C4-2B (cell line): ENCODE data around the gene TNIP2.
"Not testable (repeated sequence)": the region's sequence is repeated elsewhere in the genome, so short reads cannot be mapped to it uniquely, and the experiment has no call there.

Source experiments
- CTCF ChIP-seq: fragments of 450-650 bp; conservative IDR thresholded peaks from 2 replicates; pipeline ENCODE4 v1.5.1; 2017; ENCODE audit warnings: mild to moderate bottlenecking
- ZFX ChIP-seq: fragments of 450-650 bp; IDR thresholded peaks from 2 replicates; pipeline ENCODE4 v1.6.1; 2017

GRCh38 chr4:2780643-2781042 lies 24.5 kb upstream of the TNIP2 start:
- TF ChIP-seq CTCF, ZFX: not testable (repeated sequence)
